Measurements from ENCODE around the gene SNX8. TPM values are rescaled to one million over a fixed set of nuclear protein-coding genes. Genes with fewer than 3 reads are reported as not detected.

The SNX8 gene
- total and polyA plus RNA-seq, 2 donors (not counting 1 experiment from before 2014, with no cell fraction given), result 64.4 to 126 TPM

- Histone ChIP-seq H3K4me2 (replicated peaks; ENCODE audit: low read depth, low read length, poor library complexity, severe bottlenecking) (no peak overlapping the region), H3K9me3 (ENCODE audit: control extremely low read depth in 1 of 3, control insufficient read depth in 2 of 3, insufficient read depth in 1 of 3, low read length in 2 of 3) (no peaks in the 10 kb centered on the region), H3K9ac (ENCODE audit: low read length) (no peak overlapping the region), H4K20me1 (ENCODE audit: control insufficient read depth, insufficient read depth, low read length, poor library complexity, severe bottlenecking) (peaks cover 43% of the 10 kb centered on the region), H3K27ac (ENCODE audit: low read length in 2 of 2) (no peak overlapping the region), H3K4me3 (ENCODE audit: control extremely low read depth in 1 of 5, extremely low read depth in 1 of 5, insufficient read depth in 1 of 5, low read depth in 2 of 5, low read length in 4 of 5) (no peak overlapping the region), H3K27me3 (replicated peaks in 1 of 4; ENCODE audit: control extremely low read depth in 1 of 4, control insufficient read depth in 3 of 4, insufficient read depth in 4 of 4, low read length in 3 of 4) (no peaks in the 10 kb centered on the region), H2AFZ (ENCODE audit: insufficient read depth, low read depth, low read length, poor library complexity, severe bottlenecking) (no peak overlapping the region), H3K79me2 (ENCODE audit: control insufficient read depth, insufficient read depth, low read length) (peaks cover 78% of the 10 kb centered on the region), H3K36me3 (replicated peaks in 1 of 2; ENCODE audit: control extremely low read depth in 1 of 2, control insufficient read depth in 1 of 2, extremely low read depth in 1 of 2, insufficient read depth in 2 of 2, low read length in 1 of 2) (peaks cover 0 to 13% of the 10 kb centered on the region in 2 experiments), H3K4me1 (ENCODE audit: control insufficient read depth in 2 of 2, insufficient read depth in 2 of 2, low read length in 2 of 2) (no peaks in the 10 kb centered on the region)
- WGBS (ENCODE audit: insufficient coverage), result 94% methylated on average over 13 of the region's 14 CpGs
- peak overlapping the region; percentile 41 for H3K27ac Mint-ChIP-seq
- intact Hi-C loops (cut with micrococcal nuclease), result no loop called here
- H3K9me3 Mint-ChIP-seq (ENCODE audit: insufficient read depth), result no peaks in the 10 kb centered on the region
- DNase-seq (no peak), ATAC-seq (ENCODE audit: low read depth) (no peak)
- POLR2A ChIA-PET, result no interaction called here
- no peak overlapping the region for H3K4me3 Mint-ChIP-seq
- H3K27me3 Mint-ChIP-seq, result no peaks in the 10 kb centered on the region
- CTCF ChIA-PET, result no interaction called here
- TF ChIP-seq EZH2 (IDR thresholded peaks at IDR 0.05; ENCODE audit: borderline replicate concordance, insufficient read depth, low read depth, low read length, poor library complexity, severe bottlenecking), result no peak
- TF ChIP-seq, protein P1, sequence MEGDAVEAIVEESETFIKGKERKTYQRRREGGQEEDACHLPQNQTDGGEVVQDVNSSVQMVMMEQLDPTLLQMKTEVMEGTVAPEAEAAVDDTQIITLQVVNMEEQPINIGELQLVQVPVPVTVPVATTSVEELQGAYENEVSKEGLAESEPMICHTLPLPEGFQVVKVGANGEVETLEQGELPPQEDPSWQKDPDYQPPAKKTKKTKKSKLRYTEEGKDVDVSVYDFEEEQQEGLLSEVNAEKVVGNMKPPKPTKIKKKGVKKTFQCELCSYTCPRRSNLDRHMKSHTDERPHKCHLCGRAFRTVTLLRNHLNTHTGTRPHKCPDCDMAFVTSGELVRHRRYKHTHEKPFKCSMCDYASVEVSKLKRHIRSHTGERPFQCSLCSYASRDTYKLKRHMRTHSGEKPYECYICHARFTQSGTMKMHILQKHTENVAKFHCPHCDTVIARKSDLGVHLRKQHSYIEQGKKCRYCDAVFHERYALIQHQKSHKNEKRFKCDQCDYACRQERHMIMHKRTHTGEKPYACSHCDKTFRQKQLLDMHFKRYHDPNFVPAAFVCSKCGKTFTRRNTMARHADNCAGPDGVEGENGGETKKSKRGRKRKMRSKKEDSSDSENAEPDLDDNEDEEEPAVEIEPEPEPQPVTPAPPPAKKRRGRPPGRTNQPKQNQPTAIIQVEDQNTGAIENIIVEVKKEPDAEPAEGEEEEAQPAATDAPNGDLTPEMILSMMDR (IDR thresholded peaks at IDR 0.05), result no peak
- peaks cover 44% of the 10 kb centered on the region for H3K4me1 Mint-ChIP-seq
Measured at GRCh38 chr7:2282185-2282751, 32.0 kb downstream of the SNX8 start.

- 92% methylated on average over 9 of the region's 9 CpGs for WGBS (ENCODE audit: insufficient coverage)
- intact Hi-C loops (cut with micrococcal nuclease), result no loop called here
- H3K27me3 ChIP-seq (replicated peaks in 1 of 4; ENCODE audit: control extremely low read depth in 1 of 4, control insufficient read depth in 3 of 4, insufficient read depth in 4 of 4, low read length in 3 of 4), result no peaks in the 10 kb centered on the region
- no peaks in the 10 kb centered on the region for H3K27me3 Mint-ChIP-seq
- no peak for TF ChIP-seq EZH2 (IDR thresholded peaks at IDR 0.05; ENCODE audit: borderline replicate concordance, insufficient read depth, low read depth, low read length, poor library complexity, severe bottlenecking)
- TF ChIP-seq, protein P1 (IDR thresholded peaks at IDR 0.05), result no peak
- ChIA-PET POLR2A (no interaction called here), CTCF (no interaction called here)
- H3K9ac ChIP-seq (ENCODE audit: low read length), result no peak overlapping the region
- H3K36me3 ChIP-seq (replicated peaks in 1 of 2; ENCODE audit: control extremely low read depth in 1 of 2, control insufficient read depth in 1 of 2, extremely low read depth in 1 of 2, insufficient read depth in 2 of 2, low read length in 1 of 2), result peaks cover 0 to 19% of the 10 kb centered on the region in 2 experiments
- H3K4me3 ChIP-seq (ENCODE audit: control extremely low read depth in 1 of 5, extremely low read depth in 1 of 5, insufficient read depth in 1 of 5, low read depth in 2 of 5, low read length in 4 of 5), result no peak overlapping the region
- H3K79me2 ChIP-seq (ENCODE audit: control insufficient read depth, insufficient read depth, low read length), result peaks cover 82% of the 10 kb centered on the region
- H2AFZ ChIP-seq (ENCODE audit: insufficient read depth, low read depth, low read length, poor library complexity, severe bottlenecking), result no peak overlapping the region
- H3K4me1 ChIP-seq (ENCODE audit: control insufficient read depth in 2 of 2, insufficient read depth in 2 of 2, low read length in 2 of 2), result no peaks in the 10 kb centered on the region
- H3K27ac ChIP-seq (ENCODE audit: low read length in 2 of 2), result peak overlapping the region in 1 of 2 donors; percentile 12
- peaks cover 47% of the 10 kb centered on the region for H3K4me1 Mint-ChIP-seq
- H3K9me3 ChIP-seq (ENCODE audit: control extremely low read depth in 1 of 3, control insufficient read depth in 2 of 3, insufficient read depth in 1 of 3, low read length in 2 of 3), result no peaks in the 10 kb centered on the region
- no peaks in the 10 kb centered on the region for H3K9me3 Mint-ChIP-seq (ENCODE audit: insufficient read depth)
- H3K27ac Mint-ChIP-seq, result peak overlapping the region; percentile 41
- ATAC-seq (ENCODE audit: low read depth), result no peak
- H4K20me1 ChIP-seq (ENCODE audit: control insufficient read depth, insufficient read depth, low read length, poor library complexity, severe bottlenecking), result peaks cover 44% of the 10 kb centered on the region
- no peak for DNase-seq
- H3K4me2 ChIP-seq (replicated peaks; ENCODE audit: low read depth, low read length, poor library complexity, severe bottlenecking), result no peak overlapping the region
- H3K4me3 Mint-ChIP-seq, result no peak overlapping the region
Measured at GRCh38 chr7:2281541-2281940, 32.7 kb downstream of the SNX8 start.

All from B cell (primary cell).